GM18870 (cell line): ENCODE measurements around the gene EPHA6.
"Not testable (repeated sequence)": the region's sequence is repeated elsewhere in the genome, so short reads cannot be mapped to it uniquely, and the experiment has no call there.

Experiments
- ATAC-seq: cut with Tn5 transposase; IDR thresholded peaks from one replicate; pipeline ENCODE4 v1.9.1; 2021; ENCODE audit warnings: moderate library complexity; ENCODE audit not compliant: unreplicated experiment

Gene EPHA6

GRCh38 chr3:97010881-97011657 lies 196.7 kb downstream of the EPHA6 start:
- ATAC-seq = no peak

GRCh38 chr3:97021778-97022177 lies 207.4 kb downstream of the EPHA6 start:
- no peak for ATAC-seq

- not testable (repeated sequence) for ATAC-seq
Observed at GRCh38 chr3:97025612-97026011, 211.2 kb downstream of the EPHA6 start.

GRCh38 chr3:97029972-97030371 lies 215.6 kb downstream of the EPHA6 start:
- ATAC-seq = no peak

GRCh38 chr3:97037294-97037943 lies 223.0 kb downstream of the EPHA6 start:
- no peak for ATAC-seq

- no peak for ATAC-seq
Observed at GRCh38 chr3:97043411-97043810, 229.0 kb downstream of the EPHA6 start.

- ATAC-seq = no peak
Observed at GRCh38 chr3:97057365-97057764, 243.0 kb downstream of the EPHA6 start.

- ATAC-seq = no peak
Observed at GRCh38 chr3:97059168-97059567, 244.8 kb downstream of the EPHA6 start.

GRCh38 chr3:97066531-97066930 lies 252.1 kb downstream of the EPHA6 start:
- no peak for ATAC-seq

GRCh38 chr3:97070302-97070701 lies 255.9 kb downstream of the EPHA6 start:
- no peak for ATAC-seq

GRCh38 chr3:97074546-97074945 lies 260.2 kb downstream of the EPHA6 start:
- no peak for ATAC-seq

- ATAC-seq = no peak
Observed at GRCh38 chr3:97076673-97077072, 262.3 kb downstream of the EPHA6 start.

GRCh38 chr3:97089621-97090020 lies 275.2 kb downstream of the EPHA6 start:
- no peak for ATAC-seq

- no peak for ATAC-seq
Observed at GRCh38 chr3:97102641-97103040, 288.2 kb downstream of the EPHA6 start.

- no peak for ATAC-seq
Observed at GRCh38 chr3:97105989-97106651, 291.7 kb downstream of the EPHA6 start.

- no peak for ATAC-seq
Observed at GRCh38 chr3:97106652-97106989, 292.2 kb downstream of the EPHA6 start.

GRCh38 chr3:97108136-97108535 lies 293.7 kb downstream of the EPHA6 start:
- ATAC-seq = no peak

GRCh38 chr3:97111244-97111643 lies 296.9 kb downstream of the EPHA6 start:
- ATAC-seq = no peak

GRCh38 chr3:97121386-97121785 lies 307.0 kb downstream of the EPHA6 start:
- ATAC-seq = no peak

- no peak for ATAC-seq
Observed at GRCh38 chr3:97125902-97126499, 311.6 kb downstream of the EPHA6 start.

GRCh38 chr3:97131476-97131875 lies 317.1 kb downstream of the EPHA6 start:
- no peak for ATAC-seq
